ENCODE data around the gene LSM11.

- TF ChIP-seq SIN3A (IDR thresholded peaks at IDR 0.05; ENCODE audit: borderline replicate concordance, insufficient read depth, low read length) (no peak), REST (IDR thresholded peaks at IDR 0.05; ENCODE audit: insufficient read depth in 1 of 2, low read depth in 2 of 2, low read length in 2 of 2) (no peak), TAF1 (IDR thresholded peaks at IDR 0.05; ENCODE audit: borderline replicate concordance, insufficient read depth, low read length) (no peak)
Measured at GRCh38 chr5:157734436-157734835, 9.1 kb upstream of the LSM11 start.

All from PFSK-1 (cell line).